HG02678 (cell line): ENCODE data around the gene HPS5.
"Not testable (repeated sequence)": the region's sequence is repeated elsewhere in the genome, so short reads cannot be mapped to it uniquely, and the experiment has no call there.

ENCODE experiments used
- ATAC-seq: cut with Tn5 transposase; IDR thresholded peaks from one replicate; pipeline ENCODE4 v1.9.1; 2021; ENCODE audit warnings: mild to moderate bottlenecking, moderate library complexity; ENCODE audit not compliant: unreplicated experiment

The HPS5 gene

GRCh38 chr11:18271206-18271605 is 50.7 kb downstream of the HPS5 start:
- no peak for ATAC-seq

DNA sequence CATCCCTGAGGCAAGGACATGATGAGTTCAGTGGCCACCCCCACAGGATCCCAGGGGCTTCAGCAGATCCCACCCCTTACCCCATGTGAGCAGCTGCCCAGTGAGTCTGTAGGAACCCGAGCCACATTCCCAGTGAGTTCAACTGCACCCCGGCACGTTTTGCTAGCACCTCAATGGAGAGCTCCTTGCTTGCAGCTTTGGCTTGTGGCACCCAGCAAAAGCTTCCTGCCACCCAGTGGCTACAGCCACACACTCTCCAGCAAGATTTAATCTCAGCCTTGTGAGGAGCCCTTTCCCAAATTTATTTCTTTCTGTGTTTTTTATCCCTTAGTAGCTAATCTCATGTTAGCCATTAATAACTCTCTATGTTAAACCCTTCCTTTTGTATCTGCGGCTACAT is 51.8 kb downstream of the HPS5 start:
- no peak for ATAC-seq

- not testable (repeated sequence) for ATAC-seq
Measured at GRCh38 chr11:18269252-18269651, 52.7 kb downstream of the HPS5 start.

DNA sequence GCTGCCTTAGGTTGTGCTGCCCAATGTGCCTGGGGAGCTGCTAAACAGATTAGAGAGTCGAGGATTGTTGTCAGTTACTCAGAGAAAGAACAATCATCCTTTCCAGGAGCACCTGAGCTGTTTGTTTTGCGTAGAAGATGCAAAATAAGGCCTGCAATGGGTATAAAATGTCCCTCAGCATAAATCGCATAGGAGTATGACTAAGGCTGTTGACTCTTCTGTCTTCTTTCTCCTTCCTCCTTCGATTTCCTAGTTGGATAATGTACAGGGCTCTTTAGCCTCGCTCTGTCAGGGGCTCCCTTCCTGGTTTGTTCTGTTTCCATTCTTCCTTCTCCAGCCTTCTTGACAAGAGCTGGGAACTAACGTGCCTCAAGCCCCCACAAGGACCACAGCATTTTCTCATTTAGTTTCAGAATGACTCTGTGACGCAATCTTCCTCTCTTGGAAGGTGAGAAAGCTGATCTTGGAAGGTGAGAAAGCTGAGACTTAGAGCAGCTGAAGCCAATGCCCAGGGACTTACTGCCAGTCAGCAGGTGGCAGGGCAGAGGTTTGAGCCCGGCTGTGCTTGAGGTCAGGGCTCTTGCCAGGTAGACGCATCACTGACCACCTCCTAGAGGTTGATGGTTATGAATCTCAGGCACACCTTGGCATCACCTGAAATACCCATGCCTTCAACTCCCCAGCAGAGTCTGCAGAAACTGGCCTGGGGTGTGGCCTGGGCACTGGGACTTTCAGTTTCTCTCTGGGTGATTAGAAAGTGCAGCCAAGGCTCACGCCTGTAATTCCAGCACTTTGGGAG is 54.4 kb downstream of the HPS5 start:
- peak; percentile 67 for ATAC-seq

DNA sequence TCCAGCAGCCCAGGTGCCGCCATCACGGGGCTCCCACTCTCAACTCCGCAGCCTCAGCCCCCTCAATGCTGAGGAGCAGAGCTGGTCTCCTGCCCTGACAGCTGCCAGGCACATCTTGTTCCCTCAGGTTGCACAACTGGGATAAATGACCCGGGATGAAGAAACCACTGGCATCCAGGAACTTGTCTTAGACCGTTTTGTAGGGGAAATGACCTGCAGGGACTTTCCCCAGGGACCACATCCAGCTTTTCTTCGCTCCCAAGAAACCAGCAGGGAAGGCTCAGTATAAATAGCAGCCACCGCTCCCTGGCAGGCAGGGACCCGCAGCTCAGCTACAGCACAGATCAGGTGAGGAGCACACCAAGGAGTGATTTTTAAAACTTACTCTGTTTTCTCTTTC is 56.0 kb downstream of the HPS5 start, which contains the start of gene SAA1:
Gene SAA1 (plus strand): TSS at position 316 of the 400 bp plus-strand sequence. CDS start 624 bp downstream, outside the sequence.
- no peak for ATAC-seq

DNA sequence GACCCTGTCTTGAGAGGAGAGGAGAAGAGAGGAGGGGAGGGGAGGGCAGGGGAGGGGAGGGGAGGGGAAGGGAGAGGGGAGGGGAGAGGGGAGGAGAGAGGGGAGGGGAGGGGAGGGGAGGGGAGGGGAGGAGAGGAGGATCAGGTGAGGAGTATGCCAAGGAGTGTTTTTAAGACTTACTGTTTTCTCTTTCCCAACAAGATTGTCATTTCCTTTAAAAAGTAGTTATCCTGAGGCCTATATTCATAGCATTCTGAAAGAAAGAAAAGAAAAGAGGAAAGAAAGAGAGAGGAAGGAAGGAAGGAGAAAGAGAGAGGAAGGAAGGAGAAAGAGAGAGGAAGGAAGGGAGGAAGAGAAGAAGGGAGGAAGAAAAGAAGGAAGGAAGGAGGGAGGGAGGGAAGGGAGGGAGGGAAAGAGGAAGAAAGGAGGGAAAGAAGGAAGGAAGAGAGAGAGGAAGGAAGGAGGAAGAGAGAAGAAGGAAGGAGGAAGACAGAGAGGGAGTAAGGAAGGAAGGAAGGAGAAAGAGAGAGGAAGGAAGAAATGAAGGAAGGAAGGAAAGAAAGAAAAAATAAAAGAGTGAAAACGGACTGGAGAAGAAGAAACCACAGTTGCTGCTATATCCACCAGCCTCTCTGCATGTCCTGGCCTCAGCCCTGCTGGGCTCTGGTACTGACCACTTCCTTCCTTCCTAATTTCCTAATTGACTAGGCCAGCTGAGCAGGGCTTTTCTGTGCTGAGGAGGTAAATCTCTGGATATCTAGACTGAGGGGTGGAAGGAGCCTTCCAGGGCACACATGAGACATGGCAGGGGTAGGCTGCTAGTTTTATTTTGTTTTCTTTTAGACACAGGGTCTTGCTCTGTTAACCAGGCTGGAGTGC is 57.0 kb downstream of the HPS5 start:
- ATAC-seq: no peak

DNA sequence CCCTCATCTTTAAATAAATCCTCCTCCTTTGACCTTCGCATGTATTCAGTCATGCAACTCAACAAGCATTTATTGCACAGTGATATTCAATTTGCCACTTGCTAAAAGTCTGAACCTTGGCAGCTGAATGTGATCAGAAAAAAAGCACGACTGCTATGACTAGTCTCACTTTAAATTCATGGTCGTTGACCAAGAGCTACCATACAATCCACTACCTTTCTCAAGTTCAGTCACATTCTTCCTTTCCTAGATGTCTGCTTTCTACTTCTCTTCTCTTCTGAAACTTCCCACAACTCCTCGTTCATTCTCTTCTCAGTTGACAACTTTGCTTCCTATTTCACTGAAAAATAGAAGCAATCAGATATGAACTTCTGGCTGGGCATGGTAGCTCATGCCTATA is 57.9 kb downstream of the HPS5 start:
- ATAC-seq: no peak

DNA sequence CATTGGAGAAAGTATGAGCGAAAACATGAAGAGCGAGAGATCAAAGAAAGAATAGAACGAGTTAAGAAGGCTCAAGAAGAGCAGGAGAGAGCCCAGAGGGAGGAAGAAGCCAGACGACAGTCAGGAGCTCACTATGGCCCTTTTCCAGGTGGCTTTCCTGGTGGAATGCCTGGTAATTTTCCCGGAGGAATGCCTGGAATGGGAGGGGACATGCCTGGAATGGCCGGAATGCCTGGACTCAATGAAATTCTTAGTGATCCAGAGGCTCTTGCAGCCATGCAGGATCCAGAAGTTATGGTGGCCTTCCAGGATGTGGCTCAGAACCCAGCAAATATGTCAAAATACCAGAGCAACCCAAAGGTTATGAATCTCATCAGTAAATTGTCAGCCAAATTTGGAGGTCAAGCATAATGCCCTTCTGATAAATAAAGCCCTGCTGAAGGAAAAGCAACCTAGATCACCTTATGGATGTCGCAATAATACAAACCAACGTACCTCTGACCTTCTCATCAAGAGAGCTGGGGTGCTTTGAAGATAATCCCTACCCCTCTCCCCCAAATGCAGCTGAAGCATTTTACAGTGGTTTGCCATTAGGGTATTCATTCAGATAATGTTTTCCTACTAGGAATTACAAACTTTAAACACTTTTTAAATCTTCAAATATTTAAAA is 59.1 kb downstream of the HPS5 start:
- ATAC-seq: not testable (repeated sequence)

GRCh38 chr11:18261721-18262120 is 60.2 kb downstream of the HPS5 start:
- no peak for ATAC-seq

DNA sequence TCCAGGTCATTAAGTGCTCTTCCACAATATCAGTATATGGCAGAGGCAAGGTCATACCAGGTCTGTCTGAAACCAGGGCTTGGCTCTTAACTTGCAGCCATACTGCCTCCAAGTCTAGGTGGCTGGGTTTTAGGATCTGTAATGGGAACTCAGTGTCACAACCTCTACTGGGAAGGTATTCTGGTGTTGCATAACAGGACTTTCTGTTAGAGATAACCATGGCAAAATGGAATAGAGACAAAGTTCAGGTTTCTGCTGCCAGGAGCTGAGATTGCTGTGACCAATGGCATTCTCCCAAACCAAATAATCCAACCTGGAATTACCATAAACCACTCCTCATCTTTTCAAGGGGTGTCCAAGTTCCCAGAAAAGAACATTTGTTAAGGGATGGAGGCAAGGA is 62.7 kb downstream of the HPS5 start:
- no peak for ATAC-seq

DNA sequence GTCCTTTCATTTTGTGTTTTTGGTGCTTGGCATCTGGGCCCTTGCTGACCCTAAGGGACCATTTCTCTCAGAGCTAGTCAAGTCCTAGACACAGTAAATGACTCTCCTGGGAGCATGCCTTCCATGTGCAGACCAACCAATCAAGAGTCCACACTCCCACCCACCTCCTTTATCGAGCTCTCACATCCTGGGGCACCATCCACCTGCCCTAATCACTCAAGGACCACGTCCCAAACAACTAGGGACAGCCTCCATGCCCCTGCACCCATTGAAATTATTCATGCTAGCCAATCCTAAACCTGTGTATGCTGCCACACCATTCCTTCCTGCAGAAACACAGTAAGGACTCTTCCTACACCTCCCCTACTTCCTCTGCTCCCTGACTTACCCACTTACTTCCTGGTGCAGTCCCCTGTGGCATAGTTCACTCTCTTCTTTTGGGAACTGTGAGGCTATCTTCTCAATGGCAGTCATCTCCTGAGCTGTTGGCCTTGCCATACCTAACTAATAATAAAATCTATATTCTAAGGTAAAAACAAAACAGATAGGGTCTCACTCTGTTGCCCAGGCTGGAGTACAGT is 67.1 kb downstream of the HPS5 start:
- no peak for ATAC-seq

DNA sequence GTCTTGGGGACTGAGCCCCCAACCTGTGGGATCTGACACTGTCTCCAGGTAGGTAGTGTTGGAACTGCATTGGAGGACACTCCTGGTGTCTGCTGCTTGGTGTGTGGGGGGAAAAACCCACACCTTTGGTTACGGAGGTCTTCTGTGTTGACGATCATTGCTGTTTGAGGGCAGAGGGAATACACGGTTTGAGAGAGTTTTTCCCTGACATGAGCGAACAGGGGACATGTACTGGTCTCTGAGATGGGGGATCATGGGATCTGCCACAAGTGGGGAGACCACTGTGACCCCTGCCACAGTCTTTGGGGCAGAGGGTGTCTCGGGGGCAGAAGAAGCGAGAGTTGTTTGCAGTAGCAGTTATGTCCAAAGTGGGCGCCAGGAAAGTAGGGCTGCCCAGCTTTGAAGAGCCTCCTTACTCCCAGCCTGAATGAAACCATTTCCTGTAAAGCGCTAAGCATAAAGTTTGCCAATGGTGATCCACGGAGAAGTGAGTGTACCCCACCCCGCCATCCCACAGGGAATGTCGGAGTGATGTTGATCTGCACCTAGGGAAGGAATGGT is 68.1 kb downstream of the HPS5 start:
- no peak for ATAC-seq

GRCh38 chr11:18253233-18253632 is 68.7 kb downstream of the HPS5 start:
- ATAC-seq: no peak

GRCh38 chr11:18248561-18248960 is 73.4 kb downstream of the HPS5 start, which contains the start of gene SAA2:
Gene SAA2 (minus strand): TSS chr11:18248668. CDS start chr11:18248011, 657 bp downstream.
- no peak for ATAC-seq

- not testable (repeated sequence) for ATAC-seq
Measured at GRCh38 chr11:18247191-18247581, 74.8 kb downstream of the HPS5 start.

DNA sequence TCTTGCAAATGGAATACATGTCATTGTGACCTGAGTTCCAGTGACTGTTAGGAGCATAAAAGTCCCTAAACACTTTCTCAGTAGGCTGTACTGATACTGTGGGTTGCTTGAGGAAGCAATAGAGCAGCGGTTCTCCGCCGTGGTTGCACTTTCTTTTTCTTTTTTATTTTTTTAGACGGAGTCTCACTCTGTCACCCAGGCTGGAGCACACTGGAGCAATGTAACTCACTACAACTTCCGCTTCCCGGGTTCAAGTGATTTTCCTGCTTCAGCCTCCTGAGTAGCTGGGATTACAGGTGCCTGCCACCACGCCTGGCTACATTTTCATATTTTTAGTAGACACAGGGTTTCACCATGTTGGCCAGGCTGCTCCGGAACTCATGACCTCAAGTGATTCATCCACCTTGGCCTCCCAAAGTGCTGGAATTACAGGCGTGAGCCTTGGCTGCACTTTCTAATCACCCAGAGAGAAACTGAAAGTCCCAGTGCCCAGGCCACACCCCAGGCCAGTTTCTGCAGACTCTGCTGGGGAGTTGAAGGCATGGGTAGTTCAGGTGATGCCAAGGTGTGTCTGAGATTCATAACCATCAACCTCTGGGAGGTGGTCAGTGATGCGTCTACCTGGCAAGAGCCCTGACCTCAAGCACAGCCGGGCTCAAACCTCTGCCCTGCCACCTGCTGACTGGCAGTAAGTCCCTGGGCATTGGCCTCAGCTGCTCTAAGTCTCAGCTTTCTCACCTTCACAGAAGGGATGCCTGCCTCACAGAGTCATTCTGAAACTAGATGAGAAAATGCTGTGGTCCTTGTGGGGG is 75.4 kb downstream of the HPS5 start:
- peak; percentile 80 for ATAC-seq

GRCh38 chr11:18245396-18245795 is 76.5 kb downstream of the HPS5 start:
- no peak for ATAC-seq

- ATAC-seq: no peak
Measured at GRCh38 chr11:18243783-18244362, 78.1 kb downstream of the HPS5 start.

DNA sequence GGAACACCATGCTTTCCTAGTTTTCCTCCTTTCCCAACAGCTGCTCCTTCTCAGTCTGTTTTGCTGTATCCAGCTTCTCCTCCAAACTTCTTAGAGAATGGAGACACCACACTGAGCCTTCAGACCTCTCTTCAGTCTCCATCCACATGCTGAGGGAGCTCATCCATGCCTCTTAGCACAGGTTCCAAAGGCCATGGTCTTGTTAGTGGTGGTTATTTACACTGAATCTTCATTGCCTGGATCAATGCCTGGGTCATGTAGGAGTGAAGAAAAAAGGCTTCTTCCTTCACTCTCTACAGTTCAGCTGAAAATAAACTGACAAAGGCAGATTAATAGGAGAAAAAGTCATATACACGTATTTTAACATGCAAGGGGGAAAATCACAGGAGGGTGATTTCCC is 82.3 kb downstream of the HPS5 start:
- no peak for ATAC-seq
